Stimulated activated CD8-positive, alpha-beta memory T cell treated with anti-CD3 and anti-CD28 coated beads, Interleukin-15, amount 100 ng/mL, for 24 hours (primary cell): ENCODE data around the gene DDX50.
A peak's percentile ranks its signal among the peaks of the same experiment; 100 is the strongest.
"Not testable (repeated sequence)": the region's sequence is repeated elsewhere in the genome, so short reads cannot be mapped to it uniquely, and the experiment has no call there.

ENCODE experiments used
- DNase-seq: peaks from one replicate; pipeline ENCODE4 v3.0.0-alpha.2; 2020; ENCODE audit warnings: low read depth

Gene DDX50

GRCh38 chr10:68900427-68901104 lies 549 bp upstream of the DDX50 start:
- peak; percentile 52 for DNase-seq

DNA sequence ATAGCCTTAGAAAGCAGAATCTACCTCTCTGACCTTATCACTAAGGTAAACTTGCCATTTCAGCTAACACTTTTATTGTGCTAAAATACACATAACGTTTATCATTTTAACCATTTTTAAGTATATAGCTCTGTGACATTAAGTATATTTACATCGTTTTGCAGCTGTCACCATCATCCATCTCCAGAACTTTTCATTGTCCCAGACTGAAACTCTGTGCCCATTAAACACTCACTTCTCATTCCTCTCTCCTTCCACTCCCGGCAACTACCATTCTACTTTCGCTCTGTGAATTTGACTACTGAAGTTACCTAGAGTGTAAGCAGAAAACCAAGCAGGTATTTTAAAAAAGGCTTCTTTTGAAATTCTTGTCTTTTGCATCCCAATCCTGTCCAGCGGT lies 1.3 kb downstream of the DDX50 start:
- DNase-seq, result no peak

GRCh38 chr10:68924593-68924992 lies 23.5 kb downstream of the DDX50 start:
- DNase-seq, result no peak

DNA sequence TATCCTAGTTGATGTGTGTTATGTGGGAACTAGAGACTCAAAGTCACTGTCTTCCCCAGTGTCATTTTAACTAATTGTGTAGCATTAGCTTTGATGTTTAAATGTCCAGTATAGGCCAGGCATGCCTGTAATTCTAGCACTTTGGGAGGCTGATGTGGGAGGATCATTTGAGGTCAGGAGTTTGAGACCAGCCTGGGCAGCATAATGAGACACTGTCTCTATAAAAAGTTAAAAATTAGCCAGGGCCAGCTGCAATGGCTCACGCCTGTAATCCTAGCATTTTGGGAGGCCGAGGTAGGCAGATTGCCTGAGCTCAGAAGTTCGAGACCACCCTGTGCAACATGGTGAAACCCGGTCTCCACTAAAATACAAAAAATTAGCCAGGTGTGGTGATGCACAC lies 24.4 kb downstream of the DDX50 start:
- no peak for DNase-seq

DNA sequence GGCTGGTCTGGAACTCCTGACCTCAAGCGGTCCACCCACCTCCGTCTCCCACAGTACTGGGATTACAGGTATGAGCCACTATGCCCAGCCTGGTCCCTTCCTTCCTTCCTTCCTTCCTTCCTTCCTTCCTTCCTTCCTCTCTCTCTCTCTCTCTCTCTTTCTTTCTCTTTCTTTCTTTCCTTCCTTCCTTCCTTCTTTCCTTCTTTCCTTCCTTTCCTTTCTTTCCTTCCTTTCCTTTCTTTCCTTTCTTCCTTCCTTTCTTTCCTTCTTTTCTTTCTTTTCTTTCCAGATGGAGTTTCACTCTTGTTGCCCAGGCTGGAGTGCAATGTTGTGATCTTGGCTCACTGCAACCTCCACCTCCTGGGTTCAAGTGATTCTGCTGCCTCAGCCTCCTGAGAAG lies 28.0 kb downstream of the DDX50 start:
- DNase-seq, result not testable (repeated sequence)

- DNase-seq, result not testable (repeated sequence)
Measured at GRCh38 chr10:68929888-68930287, 28.8 kb downstream of the DDX50 start.

- DNase-seq, result not testable (repeated sequence)
Measured at GRCh38 chr10:68932860-68933259, 31.7 kb downstream of the DDX50 start.

DNA sequence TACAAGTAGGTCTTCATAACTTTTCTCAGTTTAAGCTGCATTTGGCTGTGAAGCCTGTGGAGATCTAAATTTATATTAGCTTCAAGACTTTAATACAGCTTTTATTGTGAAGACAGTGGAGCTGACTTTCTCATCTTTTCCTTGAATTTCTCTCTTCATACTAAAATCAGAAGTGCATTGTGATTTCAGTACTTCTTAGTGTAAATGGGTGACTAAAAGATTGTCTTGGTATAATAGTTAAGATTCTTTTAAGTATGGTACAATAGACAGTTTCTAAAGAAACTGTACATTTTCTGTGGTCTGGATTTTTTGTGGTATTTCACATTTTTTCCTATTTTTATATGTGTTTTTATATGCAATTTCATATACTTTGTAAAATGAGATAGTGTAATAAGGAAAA lies 33.9 kb downstream of the DDX50 start:
- DNase-seq, result no peak

- no peak for DNase-seq
Measured at GRCh38 chr10:68938117-68938516, 37.0 kb downstream of the DDX50 start.

DNA sequence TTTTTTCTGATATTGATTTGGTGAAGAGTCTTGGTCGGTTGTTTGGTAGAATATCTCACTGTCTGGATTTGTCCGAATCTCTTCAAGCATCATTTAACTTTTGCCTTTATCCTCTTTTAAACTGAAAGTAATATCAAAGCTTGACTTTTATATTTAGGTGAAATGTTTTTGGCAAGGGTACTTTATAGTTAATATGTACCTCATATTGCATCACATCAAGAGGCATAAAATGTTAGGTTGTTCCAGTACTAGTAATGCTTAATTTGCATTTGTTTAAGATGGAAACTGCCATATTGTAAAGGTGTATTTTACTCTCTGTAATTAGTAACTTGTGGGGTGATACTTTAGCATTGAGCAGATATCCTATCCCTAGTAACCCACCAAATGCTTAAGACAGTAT lies 37.8 kb downstream of the DDX50 start:
- no peak for DNase-seq

- DNase-seq, result not testable (repeated sequence)
Measured at GRCh38 chr10:68940917-68941316, 39.8 kb downstream of the DDX50 start.

- no peak for DNase-seq
Measured at GRCh38 chr10:68950598-68950997, 49.5 kb downstream of the DDX50 start.

- no peak for DNase-seq
Measured at GRCh38 chr10:68954904-68955303, 53.8 kb downstream of the DDX50 start.

DNA sequence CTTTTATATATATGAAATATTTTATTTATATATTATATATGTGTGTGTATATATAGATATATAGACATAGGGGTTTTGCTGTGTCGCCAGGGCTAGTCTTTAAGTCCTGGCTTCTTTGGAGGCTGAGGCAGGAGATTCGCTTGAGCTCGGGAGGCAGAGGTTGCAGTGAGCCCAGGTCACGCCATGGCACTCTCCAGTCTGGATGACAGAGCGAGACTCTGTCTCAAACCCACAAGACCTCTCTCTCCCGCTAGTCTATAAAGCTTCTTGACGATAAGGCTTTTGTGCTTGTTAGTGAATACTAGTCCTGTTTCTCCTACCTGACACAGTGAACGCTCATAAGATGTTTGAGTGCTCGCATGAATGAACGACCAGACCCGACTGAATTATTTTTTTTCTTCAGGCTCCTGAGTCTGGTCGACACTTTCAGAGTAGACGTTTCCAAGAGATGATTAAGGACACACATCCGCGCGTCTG lies 54.3 kb downstream of the DDX50 start:
- DNase-seq, result no peak

- DNase-seq, result peak; percentile 63
Measured at GRCh38 chr10:68955832-68956532, 54.9 kb downstream of the DDX50 start, which contains the start of gene DDX21. Gene DDX21, plus strand, starts transcription at chr10:68956170. Its CDS starts 56 bp downstream, at chr10:68956226.

DNA sequence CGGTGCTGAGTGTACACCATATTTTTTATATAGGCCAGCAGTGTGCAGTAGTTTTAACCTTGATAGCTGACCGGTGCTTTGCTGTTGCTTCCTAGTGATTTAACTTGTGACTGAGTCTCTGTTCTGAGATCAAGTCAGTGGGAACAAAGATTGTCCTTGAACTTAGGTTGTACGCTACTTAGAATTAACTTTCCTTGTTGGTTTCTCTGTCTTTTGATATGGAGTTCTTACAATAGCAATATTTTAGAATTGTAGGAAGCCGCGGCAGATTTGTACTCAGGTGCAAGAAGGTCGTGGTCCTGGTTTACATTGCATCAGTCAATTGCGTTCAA lies 56.1 kb downstream of the DDX50 start:
- DNase-seq, result no peak

DNA sequence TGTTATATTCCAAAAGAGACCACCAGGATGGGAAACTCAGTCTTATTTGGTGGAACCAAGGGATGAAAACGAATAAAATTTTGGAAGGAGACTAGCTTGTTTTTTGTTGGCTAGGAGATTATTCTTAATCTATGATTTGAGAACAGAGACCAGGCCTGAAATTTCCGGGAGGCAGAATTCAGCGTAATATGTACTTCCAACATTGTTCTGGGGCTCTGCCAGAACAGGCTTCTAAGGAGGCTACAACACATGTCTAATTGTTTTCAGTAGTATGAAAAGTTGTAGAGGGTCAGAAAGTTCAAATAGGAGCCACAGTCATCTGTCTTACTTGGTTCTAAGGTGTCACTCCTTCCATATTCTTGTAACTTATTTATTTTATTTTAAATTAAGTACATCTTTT lies 56.5 kb downstream of the DDX50 start:
- no peak for DNase-seq

DNA sequence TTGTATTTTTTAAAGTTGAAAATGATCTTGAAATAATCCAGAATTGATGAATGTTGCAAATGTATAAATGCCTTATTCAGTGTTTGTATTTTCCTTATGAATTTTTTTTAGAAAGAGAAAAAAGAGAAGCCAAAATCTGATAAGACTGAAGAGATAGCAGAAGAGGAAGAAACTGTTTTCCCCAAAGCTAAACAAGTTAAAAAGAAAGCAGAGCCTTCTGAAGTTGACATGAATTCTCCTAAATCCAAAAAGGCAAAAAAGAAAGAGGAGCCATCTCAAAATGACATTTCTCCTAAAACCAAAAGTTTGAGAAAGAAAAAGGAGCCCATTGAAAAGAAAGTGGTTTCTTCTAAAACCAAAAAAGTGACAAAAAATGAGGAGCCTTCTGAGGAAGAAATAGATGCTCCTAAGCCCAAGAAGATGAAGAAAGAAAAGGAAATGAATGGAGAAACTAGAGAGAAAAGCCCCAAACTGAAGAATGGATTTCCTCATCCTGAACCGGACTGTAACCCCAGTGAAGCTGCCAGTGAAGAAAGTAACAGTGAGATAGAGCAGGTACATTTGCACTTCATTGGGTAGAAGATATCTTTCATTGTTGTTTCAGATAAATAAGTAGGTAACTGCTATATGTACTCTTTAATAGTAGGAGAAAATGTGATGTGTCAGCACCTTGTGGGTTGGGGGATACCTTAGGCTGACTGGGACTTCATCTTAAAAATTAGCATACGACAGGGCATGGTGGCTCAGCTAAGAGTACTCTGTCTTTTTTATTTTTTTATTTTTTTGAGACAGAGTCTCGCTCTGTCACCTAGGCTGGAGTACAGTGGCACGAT lies 58.8 kb downstream of the DDX50 start:
- DNase-seq, result no peak

DNA sequence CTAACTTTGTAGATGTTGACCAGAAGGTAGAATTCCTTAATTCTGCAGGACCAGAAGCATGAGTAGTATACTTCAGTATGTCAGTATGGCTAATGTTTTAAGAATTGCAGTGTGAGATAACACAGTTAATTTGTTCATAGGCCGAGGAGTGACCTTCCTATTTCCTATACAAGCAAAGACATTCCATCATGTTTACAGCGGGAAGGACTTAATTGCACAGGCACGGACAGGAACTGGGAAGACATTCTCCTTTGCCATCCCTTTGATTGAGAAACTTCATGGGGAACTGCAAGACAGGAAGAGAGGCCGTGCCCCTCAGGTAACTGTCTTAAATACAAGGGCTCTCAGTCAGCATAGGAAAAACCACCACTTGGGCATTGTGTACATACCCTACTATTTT lies 62.0 kb downstream of the DDX50 start:
- DNase-seq, result no peak

DNA sequence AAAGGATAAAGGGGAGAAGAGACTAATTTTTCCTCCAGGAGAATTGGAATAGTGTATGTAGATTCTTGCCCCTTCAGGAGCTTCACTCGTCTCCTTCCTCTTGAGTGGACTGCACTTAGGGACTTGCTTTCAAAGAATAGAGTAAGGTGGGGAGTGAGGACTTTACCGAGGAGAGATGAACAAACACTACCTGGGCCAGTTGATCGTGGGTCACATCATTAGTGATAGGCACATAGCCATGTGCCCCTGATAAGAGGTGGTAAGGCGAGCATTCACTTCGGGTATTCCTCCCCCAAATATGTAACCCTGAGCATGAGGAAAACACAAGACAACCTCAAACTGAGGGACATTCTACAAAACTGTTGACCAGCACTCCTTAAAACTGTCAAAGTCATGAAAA lies 72.9 kb downstream of the DDX50 start:
- DNase-seq, result no peak

GRCh38 chr10:68975936-68976473 lies 74.9 kb downstream of the DDX50 start:
- not testable (repeated sequence) for DNase-seq

DNA sequence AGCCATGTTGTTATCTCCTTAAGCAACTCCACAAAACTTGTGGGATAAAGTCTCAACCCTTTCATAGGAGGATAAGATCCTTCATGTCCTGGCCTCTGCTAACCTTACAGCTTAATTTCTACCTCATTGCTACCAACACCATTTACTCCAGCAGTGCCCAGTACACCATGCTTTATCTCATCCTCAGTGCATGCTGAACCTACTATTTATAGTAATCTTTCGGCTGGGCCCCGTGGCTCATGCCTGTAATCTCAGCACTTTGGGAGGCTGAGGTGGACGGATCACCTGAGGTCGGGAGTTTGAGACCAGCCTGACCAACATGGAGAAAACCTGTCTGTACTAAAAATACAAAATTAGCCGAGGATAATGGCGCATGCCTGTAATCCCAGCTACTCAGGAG lies 78.6 kb downstream of the DDX50 start:
- DNase-seq, result not testable (repeated sequence)

GRCh38 chr10:68981074-68981473 lies 80.0 kb downstream of the DDX50 start:
- no peak for DNase-seq
